ENCODE results near the gene UTP25. TPM values are rescaled to one million over a fixed set of nuclear protein-coding genes. Genes with fewer than 3 reads are reported as not detected.
"Not testable (repeated sequence)": the region's sequence is repeated elsewhere in the genome, so short reads cannot be mapped to it uniquely, and the experiment has no call there.

UTP25 gene
- total RNA-seq, 1 donor from 2014 or later = 6.8 TPM

- DNase-seq = no peak
Measured at GRCh38 chr1:209871430-209871829, 43.7 kb downstream of the UTP25 start.

- no peak for DNase-seq
Measured at GRCh38 chr1:209873067-209873799, 45.5 kb downstream of the UTP25 start.

GRCh38 chr1:209875515-209875914 lies 47.7 kb downstream of the UTP25 start:
- DNase-seq = no peak

- no peak for DNase-seq
Measured at GRCh38 chr1:209876078-209876800, 48.5 kb downstream of the UTP25 start.

GRCh38 chr1:209877087-209877764 lies 49.5 kb downstream of the UTP25 start:
- no peak for DNase-seq

GRCh38 chr1:209878964-209879363 lies 51.2 kb downstream of the UTP25 start:
- no peak for DNase-seq

GRCh38 chr1:209879539-209879938 lies 51.8 kb downstream of the UTP25 start:
- DNase-seq = no peak

GRCh38 chr1:209880031-209880430 lies 52.3 kb downstream of the UTP25 start:
- DNase-seq = no peak

- no peak for DNase-seq
Measured at GRCh38 chr1:209881619-209882018, 53.8 kb downstream of the UTP25 start.

- DNase-seq = no peak
Measured at GRCh38 chr1:209882286-209882685, 54.5 kb downstream of the UTP25 start.

- DNase-seq = no peak
Measured at GRCh38 chr1:209882942-209883340, 55.2 kb downstream of the UTP25 start.

GRCh38 chr1:209883341-209883971 lies 55.7 kb downstream of the UTP25 start:
- DNase-seq = no peak

- no peak for DNase-seq
Measured at GRCh38 chr1:209884249-209884648, 56.5 kb downstream of the UTP25 start.

GRCh38 chr1:209884665-209885117 lies 56.9 kb downstream of the UTP25 start:
- DNase-seq = peak; percentile 13

GRCh38 chr1:209885403-209886218 lies 57.8 kb downstream of the UTP25 start:
- no peak for DNase-seq

- DNase-seq = no peak
Measured at GRCh38 chr1:209886219-209886536, 58.4 kb downstream of the UTP25 start.

GRCh38 chr1:209888291-209889076 lies 60.7 kb downstream of the UTP25 start:
- DNase-seq = not testable (repeated sequence)

- no peak for DNase-seq
Measured at GRCh38 chr1:209889077-209889418, 61.3 kb downstream of the UTP25 start.

- DNase-seq = no peak
Measured at GRCh38 chr1:209890641-209891330, 63.0 kb downstream of the UTP25 start.

- DNase-seq = no peak
Measured at GRCh38 chr1:209893751-209894150, 66.0 kb downstream of the UTP25 start.

- no peak for DNase-seq
Measured at GRCh38 chr1:209895709-209896108, 67.9 kb downstream of the UTP25 start.
